HG03066 (cell line): Measurements from ENCODE around the gene MATK.
A peak's percentile ranks its signal among the peaks of the same experiment; 100 is the strongest.
"Not testable (repeated sequence)": the region's sequence is repeated elsewhere in the genome, so short reads cannot be mapped to it uniquely, and the experiment has no call there.

ENCODE experiments used
- ATAC-seq: cut with Tn5 transposase; IDR thresholded peaks from one replicate; pipeline ENCODE4 v1.9.1; 2021; ENCODE audit warnings: low read depth; ENCODE audit not compliant: unreplicated experiment

Gene MATK

DNA sequence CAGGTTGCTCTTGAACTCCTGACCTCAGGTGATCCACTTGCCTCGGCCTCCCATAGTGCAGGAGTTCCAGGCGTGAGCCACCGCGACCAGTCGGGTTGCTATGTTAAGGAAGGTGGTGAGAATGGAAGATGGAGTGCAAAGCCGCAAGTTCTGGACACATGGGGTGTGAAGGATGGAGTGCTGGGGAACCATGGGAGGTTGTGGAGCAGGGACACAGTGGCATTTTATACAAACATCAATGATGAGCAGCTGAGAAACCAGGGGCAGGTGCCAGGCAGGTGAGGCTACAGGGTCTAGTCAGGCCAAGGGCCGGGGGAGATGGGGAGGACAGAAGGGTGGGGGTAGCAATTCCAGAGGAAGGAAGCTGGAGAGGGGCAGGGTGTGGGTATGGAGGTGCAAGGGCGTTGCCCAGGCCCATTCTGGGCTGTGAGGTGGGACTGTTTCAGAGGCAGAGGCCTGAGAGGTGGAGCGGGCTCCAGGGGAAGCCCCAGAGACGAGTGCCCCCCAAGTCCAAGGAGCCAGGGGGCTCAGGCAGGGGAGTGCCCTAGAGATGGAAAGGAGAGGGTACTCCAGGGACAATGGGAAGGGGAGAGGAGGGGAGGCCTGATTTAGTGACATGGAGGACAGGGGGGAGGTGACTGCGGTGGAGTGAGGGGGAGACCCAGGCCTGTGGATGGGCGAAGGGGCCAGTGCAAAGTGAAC, 12.2 kb downstream of the MATK start:
- ATAC-seq = no peak

DNA sequence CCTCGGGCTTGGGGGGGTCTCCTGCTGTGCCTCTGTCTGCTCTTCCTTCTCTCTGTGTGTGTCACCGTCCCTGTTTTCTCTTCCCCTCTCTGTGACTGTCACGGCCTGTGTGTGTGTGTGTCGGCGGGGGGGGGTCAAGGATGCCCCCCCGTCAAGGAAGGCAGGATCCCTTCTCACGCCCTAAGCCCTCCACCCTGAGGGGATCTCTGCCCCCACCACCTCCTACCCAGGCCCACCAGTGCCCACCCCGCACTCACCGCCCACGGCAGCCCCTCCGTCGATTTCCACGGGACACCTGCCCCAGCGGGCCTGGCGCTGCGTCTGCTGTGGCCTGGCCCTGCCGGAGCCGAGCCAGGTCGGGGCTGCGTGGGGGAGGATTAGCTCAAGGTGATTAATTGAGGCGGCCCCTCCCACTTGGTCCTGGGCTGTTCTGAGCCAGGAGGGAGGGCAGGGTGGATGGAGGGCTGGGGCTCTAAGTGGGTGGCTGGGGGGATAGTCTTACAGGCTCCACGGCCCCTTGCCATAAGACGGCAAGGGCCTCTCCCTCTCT, 14.2 kb downstream of the MATK start, which contains the start of gene RAX2:
Gene RAX2 (minus strand): TSS at position 323 of the 550 bp plus-strand sequence. CDS start 486 bp downstream, outside the sequence.
- no peak for ATAC-seq

DNA sequence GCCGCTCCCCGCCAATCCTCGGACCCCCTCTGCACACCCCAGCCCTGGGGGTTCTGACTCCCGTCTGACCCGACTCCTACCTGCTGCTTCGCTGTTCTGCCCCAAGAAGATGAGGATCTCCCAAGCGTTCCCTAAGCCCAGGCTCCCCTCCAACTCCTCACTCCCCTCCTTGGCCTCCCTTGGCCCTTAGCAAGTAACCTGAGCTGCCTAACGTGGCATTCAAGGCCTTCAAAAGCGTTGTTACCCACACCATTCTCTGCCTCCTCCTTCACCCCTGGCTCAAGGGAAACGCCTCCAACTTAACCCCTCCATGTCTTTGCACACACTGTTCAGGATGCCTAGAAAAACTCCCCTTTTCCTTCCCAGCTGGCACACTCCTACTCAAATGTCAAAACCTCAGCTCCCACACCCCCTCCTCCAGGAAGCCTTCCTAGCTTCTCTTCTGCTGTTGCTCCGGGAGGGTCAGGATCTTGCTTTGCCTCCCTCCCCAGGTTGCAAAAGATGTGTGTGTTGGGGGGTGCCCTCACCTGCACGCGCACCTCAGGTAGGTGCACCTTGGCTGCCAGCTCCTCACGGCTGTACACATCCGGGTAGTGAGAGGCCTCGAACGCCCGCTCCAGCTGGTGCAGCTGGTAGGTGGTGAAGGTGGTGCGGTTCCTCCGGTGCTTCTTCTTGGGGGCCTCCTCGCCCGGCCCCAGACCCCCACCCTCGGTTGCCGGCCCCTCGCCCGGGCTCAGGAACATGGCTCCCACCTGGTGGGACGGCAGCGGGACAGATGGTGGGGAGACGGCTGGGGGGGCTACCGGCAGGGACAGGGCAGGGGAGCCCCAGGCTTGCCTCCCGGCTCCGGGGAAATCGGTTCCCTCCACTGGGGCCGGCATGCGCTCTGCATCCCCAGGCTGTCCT, 14.9 kb downstream of the MATK start:
- ATAC-seq = no peak

DNA sequence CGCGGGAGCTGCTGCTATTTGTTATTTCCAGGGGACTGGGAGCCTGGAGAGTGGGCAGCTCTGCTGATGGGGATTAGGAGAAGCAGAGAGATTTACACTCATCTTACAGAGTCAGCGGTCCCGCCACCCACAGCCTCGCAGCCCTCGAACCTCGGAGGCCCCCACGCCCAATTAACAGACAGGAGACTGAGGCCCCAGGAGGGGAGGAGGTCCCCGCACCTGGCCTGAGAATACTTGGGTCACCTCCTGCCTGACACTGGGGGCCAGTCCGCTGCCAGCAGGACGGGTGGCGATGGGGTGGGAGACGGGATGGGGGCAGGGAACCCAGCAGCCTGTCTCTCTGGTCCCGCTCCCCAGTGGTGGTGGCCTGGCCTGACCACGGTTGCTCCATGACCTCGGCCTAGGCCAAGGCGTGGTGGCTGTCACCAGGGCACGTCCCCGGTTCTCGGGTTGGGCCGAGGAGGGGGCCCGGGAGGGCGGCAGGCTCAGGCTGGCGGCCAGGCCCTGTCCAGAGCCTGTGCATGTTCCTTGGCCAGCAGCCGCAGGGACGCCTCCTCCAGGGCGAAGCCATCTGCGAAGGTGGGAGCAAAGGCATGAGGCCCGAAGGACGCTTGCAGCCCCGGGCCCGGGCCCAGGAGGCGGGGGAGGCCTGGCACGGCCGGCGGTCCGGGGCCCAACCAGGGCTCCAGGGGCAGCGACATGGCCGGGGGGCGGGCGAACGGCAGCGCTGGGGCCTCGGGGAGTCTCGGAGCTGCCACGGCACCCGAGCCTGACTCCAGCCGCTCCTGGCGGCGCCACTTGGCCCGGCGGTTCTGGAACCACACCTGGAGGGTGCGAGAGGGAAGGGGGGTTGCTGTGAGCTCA, 15.8 kb downstream of the MATK start:
- ATAC-seq = no peak

DNA sequence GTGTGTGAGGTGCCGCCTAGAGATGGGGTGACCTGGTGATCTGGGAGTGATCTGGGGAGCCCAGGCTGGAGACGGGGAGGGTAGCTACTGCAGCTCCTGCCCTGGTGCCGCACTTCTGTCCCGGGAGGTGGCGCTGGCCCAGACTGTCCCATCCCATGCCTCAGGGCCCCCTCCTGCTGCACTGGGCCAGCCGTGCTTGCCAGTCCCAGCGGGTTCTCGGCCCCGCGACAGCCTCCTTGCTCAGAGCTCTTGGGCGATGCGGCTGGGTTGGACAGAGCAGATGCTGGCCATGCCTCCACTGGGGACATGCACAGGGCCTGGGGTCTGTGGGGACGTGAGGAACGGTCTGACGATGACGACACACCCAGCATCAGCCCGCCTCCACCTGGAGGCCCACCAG, 16.7 kb downstream of the MATK start:
- no peak for ATAC-seq

DNA sequence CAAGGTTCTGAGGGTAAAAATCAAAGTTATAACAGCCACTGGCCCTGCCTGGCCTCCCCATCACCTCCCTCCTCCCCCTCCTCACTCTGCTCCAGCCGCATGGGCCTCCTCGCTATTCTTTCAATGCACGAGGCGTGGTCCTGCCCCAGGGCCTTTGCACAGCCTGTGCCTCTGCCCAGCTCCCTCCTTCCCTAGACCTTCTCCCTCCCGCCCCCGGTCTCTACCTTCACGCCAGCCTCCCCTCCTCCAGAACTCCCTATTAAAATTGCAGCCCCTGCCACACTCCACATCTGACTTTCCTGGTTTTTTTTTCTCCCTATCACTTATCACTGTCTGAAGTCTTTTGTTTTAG, 17.5 kb downstream of the MATK start:
- ATAC-seq = no peak

DNA sequence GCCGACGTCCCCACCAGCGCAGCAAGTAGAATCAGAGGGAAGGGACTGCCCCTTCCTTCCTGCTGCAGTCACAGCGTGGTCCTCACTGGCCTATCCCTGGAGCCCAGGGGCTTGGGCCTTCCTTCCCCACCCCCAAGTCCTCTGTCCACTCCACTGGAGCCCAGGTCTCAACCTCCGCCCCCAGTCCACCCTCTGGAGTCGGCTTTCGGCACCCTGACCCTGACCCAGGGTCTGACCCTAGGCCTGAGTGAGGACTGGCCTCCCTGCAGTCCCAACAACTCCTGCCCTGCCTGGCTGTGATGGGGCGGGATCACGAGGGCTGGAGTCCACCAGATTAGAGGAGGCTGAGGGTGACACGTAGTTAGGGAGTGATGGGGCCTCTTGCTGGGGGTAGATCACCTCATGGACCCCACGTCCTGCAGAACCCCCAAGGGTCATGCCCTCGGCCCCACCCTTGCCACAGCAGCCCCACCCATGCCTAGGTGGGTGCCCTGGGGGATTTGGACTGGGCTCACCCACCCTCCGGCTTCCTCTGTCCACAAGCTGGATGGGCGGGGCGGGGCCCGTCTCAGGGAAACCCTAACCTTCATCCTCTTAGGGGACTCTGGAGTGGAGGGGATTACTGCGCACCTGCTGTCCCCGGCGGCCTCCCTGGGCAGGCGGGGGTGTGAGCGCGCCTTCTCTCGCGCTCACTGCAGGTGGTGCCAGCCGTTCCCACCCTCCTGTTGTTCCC, 18.0 kb downstream of the MATK start:
- no peak for ATAC-seq

DNA sequence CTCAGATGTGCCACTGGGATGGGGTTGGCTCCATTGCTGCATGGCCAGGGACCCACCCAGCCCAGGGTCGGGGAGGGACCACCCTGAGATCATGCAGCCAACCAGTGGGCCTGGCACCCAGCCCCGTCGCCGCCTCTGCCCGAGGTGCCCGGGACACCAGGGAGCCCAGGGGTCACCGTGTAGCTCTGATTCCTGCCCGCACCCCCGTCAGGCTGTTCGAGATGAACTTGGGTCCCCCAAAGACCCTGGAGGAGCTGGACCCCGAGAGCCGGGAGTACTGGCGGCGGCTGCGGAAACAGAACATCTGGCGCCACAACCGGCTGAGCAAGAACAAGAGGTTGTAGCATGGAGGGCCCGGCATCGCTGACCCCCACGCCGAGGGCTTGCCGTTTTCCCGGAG, 19.1 kb downstream of the MATK start:
- ATAC-seq = no peak

DNA sequence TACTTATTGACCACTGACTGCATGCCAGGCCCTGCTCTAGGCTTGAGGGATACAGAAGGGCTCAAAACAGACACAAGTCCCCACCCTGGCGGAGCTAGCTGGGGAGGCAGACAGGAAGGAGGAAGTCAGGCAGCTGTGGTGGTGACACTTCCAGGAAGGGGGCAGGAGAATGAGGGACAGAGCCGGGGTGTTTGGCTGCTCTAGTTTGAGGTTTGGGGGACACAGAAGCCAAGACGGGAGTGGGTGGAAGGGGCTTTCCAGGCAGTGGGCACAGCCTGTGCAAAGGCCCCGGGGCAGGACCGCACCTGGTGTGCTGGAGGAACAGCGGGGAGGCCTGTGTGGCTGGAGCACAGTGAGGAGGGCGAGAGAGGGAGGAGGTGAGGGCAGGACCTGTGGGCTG, 19.7 kb downstream of the MATK start:
- no peak for ATAC-seq

DNA sequence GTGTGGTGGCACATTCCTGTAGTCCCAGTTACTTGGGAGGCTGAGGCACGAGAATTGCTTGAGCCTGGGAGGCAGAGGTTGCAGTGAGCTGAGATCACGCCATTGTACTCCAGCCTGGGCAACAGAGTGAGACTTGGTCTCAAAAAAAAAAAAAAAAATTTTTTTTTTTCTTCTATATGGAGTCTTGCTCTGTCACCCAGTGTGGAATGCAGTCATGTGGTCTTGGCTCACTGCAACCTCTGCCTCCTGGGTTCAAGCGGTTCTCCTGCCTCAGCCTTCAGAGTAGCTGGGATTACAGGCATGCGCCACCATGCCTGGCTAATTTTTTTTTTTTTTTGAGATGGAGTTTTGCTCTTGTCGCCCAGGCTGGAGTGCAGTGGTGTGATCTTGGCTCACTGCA, 20.4 kb downstream of the MATK start:
- ATAC-seq = not testable (repeated sequence)

DNA sequence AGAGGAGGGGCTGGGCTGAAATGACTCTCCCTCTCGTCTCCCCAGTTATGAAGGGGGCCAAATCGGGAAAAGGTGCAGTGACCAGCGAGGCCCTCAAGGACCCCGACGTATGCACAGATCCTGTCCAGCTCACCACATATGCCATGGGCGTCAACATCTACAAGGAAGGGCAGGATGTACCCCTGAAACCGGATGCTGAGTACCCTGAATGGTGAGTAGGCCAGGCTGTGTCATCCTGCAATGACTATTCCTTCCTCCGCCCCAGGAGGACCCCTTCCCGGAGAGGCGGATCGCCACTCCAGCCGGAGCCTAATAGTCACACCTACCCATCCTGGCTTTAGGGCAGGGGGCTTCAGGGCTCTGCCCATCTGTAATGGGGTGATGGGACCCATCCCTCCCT, 21.1 kb downstream of the MATK start:
- ATAC-seq = no peak

DNA sequence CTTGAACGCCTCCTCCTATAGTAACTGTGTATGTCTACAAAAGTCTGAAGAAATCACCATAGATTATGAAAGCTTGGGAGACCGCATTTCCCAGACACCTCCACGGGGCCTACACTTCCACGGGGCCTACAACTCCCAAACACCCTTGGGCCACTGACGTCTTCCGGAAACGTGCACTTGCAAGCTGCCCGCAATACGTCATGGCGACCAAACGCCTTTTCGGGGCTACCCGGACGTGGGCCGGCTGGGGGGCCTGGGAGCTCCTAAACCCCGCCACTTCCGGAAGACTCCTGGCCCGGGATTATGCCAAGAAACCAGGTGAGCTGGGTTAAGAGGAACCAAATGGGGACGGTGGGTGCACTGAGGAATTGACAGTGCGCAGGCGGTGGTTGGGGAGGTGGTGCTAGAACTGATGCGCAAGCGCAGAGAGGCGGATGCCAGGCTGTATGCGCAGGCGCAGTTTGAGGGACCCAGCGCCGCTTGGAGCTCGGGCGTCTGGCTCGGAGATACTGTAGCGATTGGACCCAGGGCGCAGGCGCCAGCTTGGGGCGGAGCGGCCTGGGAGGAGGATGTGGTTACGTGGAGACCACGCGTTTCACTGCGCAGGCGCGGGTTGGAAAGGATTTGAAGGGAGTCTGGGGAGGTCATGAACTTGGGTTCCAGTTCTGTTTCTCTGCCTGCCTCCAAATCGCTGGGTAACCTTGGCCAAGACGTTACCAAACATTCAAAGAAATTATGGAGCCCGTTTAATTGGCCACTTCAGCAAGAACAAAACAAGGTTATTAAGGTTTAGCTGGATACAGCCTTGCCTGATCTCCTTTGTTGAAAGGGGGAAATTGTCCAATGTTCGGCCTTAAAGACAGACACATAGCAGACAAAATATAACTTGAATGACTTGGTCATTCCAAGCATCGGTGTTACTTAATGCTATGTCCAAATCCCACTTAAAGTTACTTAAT, 23.4 kb downstream of the MATK start, which contains the start of gene MRPL54:
Gene MRPL54 (plus strand): TSS at position 182 of the 959 bp plus-strand sequence. CDS start 19 bp downstream, at position 201.
- ATAC-seq = peak; percentile 71

DNA sequence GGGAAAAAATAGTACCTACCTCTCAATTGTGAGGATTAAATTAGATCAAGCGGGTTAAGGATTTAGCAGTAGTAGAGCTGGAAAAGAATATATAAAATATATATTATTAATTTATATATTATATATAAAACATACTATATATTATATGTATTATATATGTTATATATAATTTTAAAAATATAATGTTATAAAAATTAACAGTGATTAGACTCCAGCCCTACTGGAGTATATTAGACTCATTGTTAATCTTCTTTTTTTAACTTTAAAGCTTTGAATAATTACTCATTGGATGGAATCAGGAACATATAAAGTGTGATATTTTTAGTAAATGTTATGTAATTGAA, 24.1 kb downstream of the MATK start:
- ATAC-seq = no peak

DNA sequence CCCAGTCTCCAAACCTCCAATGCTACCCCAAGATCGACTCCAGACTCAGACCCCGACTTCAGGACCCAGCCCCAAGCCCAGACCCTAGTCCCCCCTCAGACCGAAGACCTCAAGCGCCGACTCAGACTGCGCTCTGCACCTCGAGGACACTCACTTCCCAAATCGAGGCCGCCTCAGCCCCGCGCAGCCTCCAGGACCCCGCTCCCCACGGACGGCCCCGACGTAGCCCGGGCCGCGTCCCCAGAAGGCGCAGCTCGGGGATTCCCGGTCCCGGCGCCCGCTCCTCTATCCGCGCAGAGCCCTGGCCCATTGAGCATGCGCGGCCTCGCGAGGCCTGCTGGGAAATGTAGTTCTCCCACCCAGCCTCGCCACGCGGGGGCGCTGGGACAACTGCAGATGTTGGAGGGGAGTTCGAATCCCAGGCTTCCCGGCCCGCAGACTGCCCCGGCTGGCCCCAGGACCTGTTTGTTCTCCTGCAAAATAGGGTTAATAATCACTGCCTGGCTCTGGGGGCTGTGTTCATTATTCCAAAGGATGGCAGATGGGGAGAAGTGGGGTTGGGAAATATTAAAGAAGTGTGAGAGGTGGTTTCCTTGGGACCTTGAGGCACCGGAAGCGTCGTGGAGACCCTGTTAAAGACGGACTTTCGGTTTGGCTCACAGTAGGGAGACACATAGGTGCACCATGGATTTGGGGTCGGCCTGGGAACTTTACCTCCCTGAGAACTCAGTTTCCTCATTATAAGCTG, 24.6 kb downstream of the MATK start, which contains the start of gene APBA3:
Gene APBA3 (minus strand): TSS at position 311 of the 748 bp plus-strand sequence. CDS start 1,428 bp downstream, outside the sequence.
- ATAC-seq = peak; percentile 43

DNA sequence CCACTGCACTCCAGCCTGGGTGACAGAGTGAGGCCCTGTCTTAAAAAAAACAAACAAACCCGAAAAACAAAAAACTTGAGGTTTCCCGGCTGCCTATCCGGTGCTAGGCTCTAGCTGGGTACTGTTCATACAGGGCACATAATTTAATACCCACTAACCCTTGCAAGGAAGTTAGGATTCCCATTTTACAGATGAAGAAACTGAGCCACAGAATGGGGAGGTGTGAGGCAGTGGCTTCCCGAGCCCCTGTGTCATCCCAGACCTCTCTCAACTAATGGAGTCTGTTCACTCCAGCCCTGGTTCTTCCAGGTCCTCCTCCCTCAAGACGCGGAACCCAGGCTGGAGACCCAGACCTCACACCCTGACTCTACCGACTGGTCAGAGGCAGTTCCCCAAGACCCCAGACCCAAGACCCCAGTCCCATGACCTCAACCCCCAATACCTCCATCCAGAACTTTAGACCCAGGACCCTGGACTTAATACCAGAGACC, 25.3 kb downstream of the MATK start:
- no peak for ATAC-seq

DNA sequence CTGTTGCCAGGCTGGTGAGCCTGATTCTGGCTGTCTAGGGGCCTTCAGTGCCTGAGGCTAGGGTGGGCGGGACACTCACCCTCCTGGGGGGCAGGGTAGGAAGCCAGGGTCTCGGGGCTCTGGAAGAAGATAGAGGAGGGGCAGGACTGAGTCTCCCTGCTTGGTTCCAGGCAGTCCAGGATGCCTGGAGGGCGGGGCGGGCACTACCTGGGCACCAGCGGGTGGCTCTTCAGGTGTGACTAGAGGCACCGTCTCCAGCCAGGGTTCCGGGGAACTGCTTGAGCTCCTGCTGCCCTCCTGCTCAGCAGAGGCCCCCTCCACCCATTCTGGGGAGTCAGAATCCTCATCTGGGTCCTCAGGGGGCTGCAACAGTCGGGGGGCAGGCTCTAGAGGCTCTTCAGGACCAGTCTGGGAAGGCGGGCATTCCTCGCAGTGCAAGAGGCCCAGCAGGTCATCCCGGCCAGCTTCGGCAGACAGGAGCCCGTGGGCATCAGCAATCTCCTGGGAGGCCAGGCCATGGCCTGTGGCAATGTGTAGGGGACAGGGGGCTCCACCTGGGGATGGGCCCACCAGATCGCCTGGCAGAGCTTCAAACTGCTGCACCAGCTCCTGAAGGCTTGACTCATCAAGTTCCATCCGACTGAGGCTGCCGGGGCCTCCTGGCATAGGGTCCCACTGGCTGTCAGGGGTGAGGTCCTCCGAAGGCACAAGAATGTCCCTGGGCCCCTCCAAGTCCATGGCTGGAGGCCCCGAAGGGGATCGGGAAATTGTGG, 26.5 kb downstream of the MATK start:
- no peak for ATAC-seq

DNA sequence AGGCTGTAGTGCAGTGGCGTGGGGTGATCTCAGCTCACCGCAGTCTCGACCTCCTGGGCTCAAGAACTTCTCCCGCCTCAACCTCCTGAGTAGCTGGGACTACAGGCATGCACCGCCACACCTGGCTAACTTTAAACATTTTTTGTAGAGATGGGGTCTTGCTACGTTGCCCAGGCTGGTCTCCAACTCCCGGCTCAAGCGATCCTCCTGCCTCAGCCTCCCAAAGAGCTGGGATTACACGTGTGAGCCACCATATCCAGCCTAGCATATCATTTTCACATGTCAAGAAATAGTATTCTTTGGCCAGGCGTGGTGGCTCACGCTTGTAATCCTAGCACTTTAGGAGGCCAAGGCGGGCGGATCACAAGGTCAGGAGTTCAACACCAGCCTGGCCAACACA, 27.9 kb downstream of the MATK start:
- not testable (repeated sequence) for ATAC-seq
